Trophoblast cell (in vitro differentiated cells and primary cell): ENCODE results near the gene POLD2.

Experiments used
- DNase-seq, 2 donors: peaks; one replicate each; pipeline ENCODE4 v3.0.0-alpha.2; 2016
- H2AFZ ChIP-seq: 2 replicates; pipeline ENCODE4 v1.6.1; 2013; ENCODE audit warnings: low read length, moderate library complexity, mild to moderate bottlenecking; ENCODE audit not compliant: insufficient read depth, poor library complexity
- H2AK5ac ChIP-seq: 2 replicates; pipeline ENCODE4 v1.6.1; 2013; ENCODE audit warnings: mild to moderate bottlenecking, low read length
- H2BK120ac ChIP-seq: 2 replicates; pipeline ENCODE4 v1.6.1; 2013; ENCODE audit warnings: low read length, mild to moderate bottlenecking, moderate library complexity; ENCODE audit not compliant: insufficient read depth, poor library complexity
- H2BK12ac ChIP-seq: 2 replicates; pipeline ENCODE4 v1.6.1; 2013; ENCODE audit warnings: mild to moderate bottlenecking, low read length, moderate library complexity
- H2BK5ac ChIP-seq: 2 replicates; pipeline ENCODE4 v1.6.1; 2013; ENCODE audit warnings: low read length, low read depth, moderate library complexity, mild to moderate bottlenecking; ENCODE audit not compliant: poor library complexity
- H3K14ac ChIP-seq: 2 replicates; pipeline ENCODE4 v1.6.1; 2013; ENCODE audit warnings: mild to moderate bottlenecking, low read length
- H3K18ac ChIP-seq: 2 replicates; pipeline ENCODE4 v1.6.1; 2013; ENCODE audit warnings: mild to moderate bottlenecking, low read length
- H3K23ac ChIP-seq: 2 replicates; pipeline ENCODE4 v1.6.1; 2013; ENCODE audit warnings: low read length
- H3K27ac ChIP-seq: 2 replicates; pipeline ENCODE4 v1.5.1; 2013; ENCODE audit warnings: low read depth, mild to moderate bottlenecking, inconsistent platforms, low read length, moderate library complexity
- H3K27me3 ChIP-seq: 2 replicates; pipeline ENCODE4 v1.6.1; 2013; ENCODE audit warnings: inconsistent platforms, mild to moderate bottlenecking, low read length, moderate library complexity; ENCODE audit not compliant: insufficient read depth
- H3K36me3 ChIP-seq, 2 experiments: 1 replicate in 1 of 2; 2 replicates in 1 of 2; pipeline ENCODE4 v1.6.1; 2013; ENCODE audit warnings: low read length in 2 of 2, mild to moderate bottlenecking in 2 of 2, moderate library complexity in 1 of 2; ENCODE audit not compliant: insufficient read depth in 2 of 2, control insufficient read depth in 1 of 2
- H3K4ac ChIP-seq: 2 replicates; pipeline ENCODE4 v1.6.1; 2013; ENCODE audit warnings: low read depth, mild to moderate bottlenecking, low read length, moderate library complexity
- H3K4me1 ChIP-seq, 2 experiments: 1 replicate in 1 of 2; 2 replicates in 1 of 2; pipeline ENCODE4 v1.6.1; 2013; ENCODE audit warnings: low read length in 2 of 2, mild to moderate bottlenecking in 2 of 2, moderate library complexity in 1 of 2; ENCODE audit not compliant: insufficient read depth in 2 of 2, control insufficient read depth in 1 of 2
- H3K4me2 ChIP-seq: 2 replicates; pipeline ENCODE4 v1.6.1; 2013; ENCODE audit warnings: inconsistent platforms, mild to moderate bottlenecking, low read length, moderate library complexity
- H3K4me3 ChIP-seq: 2 replicates; pipeline ENCODE4 v1.5.1; 2013; ENCODE audit warnings: mild to moderate bottlenecking, low read depth, low read length, inconsistent platforms
- H3K79me1 ChIP-seq: one replicate; pipeline ENCODE4 v1.6.1; 2013; ENCODE audit warnings: low read length
- H3K79me2 ChIP-seq: 2 replicates; pipeline ENCODE4 v1.6.1; 2013; ENCODE audit warnings: low read length, mild to moderate bottlenecking; ENCODE audit not compliant: control insufficient read depth, insufficient read depth, poor library complexity
- H3K9ac ChIP-seq: 2 replicates; pipeline ENCODE4 v1.6.1; 2013; ENCODE audit warnings: mild to moderate bottlenecking, low read length
- H3K9me3 ChIP-seq: 2 replicates; pipeline ENCODE4 v1.6.1; 2013; ENCODE audit warnings: low read depth, mild to moderate bottlenecking, control low read depth, inconsistent platforms, low read length; ENCODE audit not compliant: insufficient read depth
- H4K12ac ChIP-seq: 2 replicates; pipeline ENCODE4 v1.6.1; 2013; ENCODE audit warnings: low read depth, mild to moderate bottlenecking, low read length, moderate library complexity
- H4K8ac ChIP-seq: 2 replicates; pipeline ENCODE4 v1.6.1; 2013; ENCODE audit warnings: low read depth, mild to moderate bottlenecking, low read length, moderate library complexity
- H4K91ac ChIP-seq: one replicate; pipeline ENCODE4 v1.6.1; 2013; ENCODE audit warnings: low read depth, mild to moderate bottlenecking, low read length, moderate library complexity
- WGBS: extraction: QIAGEN DNeasy Blood & Tissue Kit; methylation state at CpG from one replicate; pipeline ENCODE4 v1.1.7; 2013; ENCODE audit warnings: missing lambda C conversion rate; ENCODE audit not compliant: insufficient read length, insufficient coverage; ENCODE audit errors: extremely low coverage; 5-methylcytosine and 5-hydroxymethylcytosine counted together

POLD2 gene

DNA sequence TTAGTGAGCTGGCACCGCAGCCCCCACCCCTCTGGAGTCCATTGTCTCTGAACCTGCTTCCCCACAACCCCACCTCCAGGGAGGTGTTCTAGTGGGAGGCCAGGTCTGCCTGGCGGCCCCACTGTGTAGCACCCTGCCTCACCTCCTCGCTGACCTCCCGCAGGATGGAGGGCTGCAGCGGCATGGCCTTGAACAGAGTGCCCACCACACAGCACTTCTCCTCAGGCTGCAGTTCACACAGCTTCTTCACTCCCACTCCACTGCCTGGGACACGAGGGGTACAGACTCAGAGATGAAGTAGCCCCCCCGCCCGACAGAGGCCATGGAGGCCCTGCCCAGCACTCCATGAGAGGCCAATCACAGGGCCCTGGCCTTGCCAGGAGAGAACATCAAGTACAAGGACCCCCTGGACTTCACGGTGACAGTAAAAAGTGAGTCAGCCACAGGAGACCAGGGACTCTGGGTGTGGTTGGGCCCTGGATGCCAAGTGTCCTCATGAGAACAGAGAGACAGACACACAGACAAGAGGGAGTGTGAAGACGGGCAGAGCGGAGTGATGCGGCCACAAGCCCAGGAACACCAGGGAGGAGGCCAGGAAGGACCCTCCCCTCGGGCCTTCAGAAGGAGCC is 5.4 kb downstream of the POLD2 start:
- H3K4me2 ChIP-seq, result no peak overlapping the region
- H3K9me3 ChIP-seq, result no peaks in the 10 kb centered on the region
- DNase-seq, result no peak
- H4K12ac ChIP-seq, result no peak overlapping the region
- H4K91ac ChIP-seq, result no peak overlapping the region
- no peak overlapping the region for H3K27ac ChIP-seq
- H3K4me3 ChIP-seq, result no peak overlapping the region
- peaks cover 0 to 2% of the 10 kb centered on the region in 2 experiments for H3K4me1 ChIP-seq
- H3K9ac ChIP-seq, result no peak overlapping the region
- H3K23ac ChIP-seq, result no peak overlapping the region
- H2BK12ac ChIP-seq, result no peak overlapping the region
- no peak overlapping the region for H4K8ac ChIP-seq
- H2AFZ ChIP-seq, result no peak overlapping the region
- H2BK5ac ChIP-seq, result no peak overlapping the region
- H3K18ac ChIP-seq, result no peak overlapping the region
- no peak overlapping the region for H3K4ac ChIP-seq
- H2BK120ac ChIP-seq, result no peak overlapping the region
- H3K79me2 ChIP-seq, result no peaks in the 10 kb centered on the region
- no peaks in the 10 kb centered on the region for H3K79me1 ChIP-seq
- no CpG with 5 or more reads among the region's 13 CpGs for WGBS
- no peak overlapping the region for H3K14ac ChIP-seq
- no peak overlapping the region for H2AK5ac ChIP-seq
- peaks cover 68 to 72% of the 10 kb centered on the region in 2 experiments for H3K36me3 ChIP-seq
- no peaks in the 10 kb centered on the region for H3K27me3 ChIP-seq

GRCh38 chr7:44116789-44117666 is 6.3 kb downstream of the POLD2 start:
- Histone ChIP-seq H3K4me2 (no peak overlapping the region), H3K14ac (no peak overlapping the region), H3K79me2 (no peaks in the 10 kb centered on the region), H2BK12ac (no peak overlapping the region), H2BK120ac (no peak overlapping the region), H3K79me1 (no peaks in the 10 kb centered on the region), H3K36me3 (peaks cover 76 to 80% of the 10 kb centered on the region in 2 experiments), H3K27ac (no peak overlapping the region), H3K4me3 (no peak overlapping the region), H4K8ac (no peak overlapping the region), H2BK5ac (no peak overlapping the region), H3K27me3 (no peaks in the 10 kb centered on the region), H3K4me1 (no peaks in the 10 kb centered on the region), H4K12ac (no peak overlapping the region), H3K4ac (no peak overlapping the region), H2AK5ac (no peak overlapping the region), H3K18ac (no peak overlapping the region), H2AFZ (no peak overlapping the region), H4K91ac (no peak overlapping the region), H3K23ac (no peak overlapping the region), H3K9me3 (no peaks in the 10 kb centered on the region), H3K9ac (no peak overlapping the region)
- no peak for DNase-seq
- WGBS, result no CpG with 5 or more reads among the region's 25 CpGs

GRCh38 chr7:44116087-44116788 is 7.1 kb downstream of the POLD2 start:
- H3K4me3 ChIP-seq, result no peak overlapping the region

DNA sequence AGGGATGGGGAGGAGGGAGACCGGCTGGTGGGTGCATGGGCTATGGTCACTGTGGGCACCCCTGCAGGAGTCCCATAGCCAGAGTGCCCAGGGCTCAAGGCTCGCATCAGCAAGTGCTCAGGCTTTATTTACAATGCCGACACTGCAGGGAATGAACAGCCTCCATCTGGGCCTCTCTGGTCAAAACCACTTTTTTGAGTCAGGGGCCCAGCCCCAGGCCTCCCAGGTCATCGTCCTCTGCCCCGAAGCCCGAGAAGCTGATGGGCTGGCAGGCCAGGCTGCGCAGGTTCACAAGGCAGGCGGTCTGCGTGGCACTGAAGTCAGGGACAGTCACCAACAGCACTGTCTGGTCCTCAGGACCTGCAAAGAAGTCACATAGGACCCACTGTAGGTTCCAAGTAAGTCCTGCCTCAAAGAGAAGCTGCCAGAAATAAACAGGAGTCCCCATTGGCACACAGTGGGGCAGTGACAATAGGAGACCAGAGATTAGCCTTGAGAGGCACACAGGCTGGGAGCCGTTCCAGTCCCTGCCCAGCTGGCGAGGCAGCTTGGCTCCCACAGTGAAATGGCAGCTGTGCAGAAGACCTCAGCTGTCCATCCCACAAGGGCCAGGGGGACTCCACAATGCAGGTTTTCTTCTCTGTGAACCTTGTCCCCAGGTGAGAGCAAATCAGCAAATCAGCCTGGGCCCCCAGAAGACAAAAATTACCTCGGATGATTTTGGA is 8.6 kb downstream of the POLD2 start:
- Histone ChIP-seq H2AK5ac (no peak overlapping the region), H4K12ac (no peak overlapping the region), H3K4me1 (no peaks in the 10 kb centered on the region), H3K9ac (no peak overlapping the region), H3K79me1 (no peaks in the 10 kb centered on the region), H2AFZ (no peak overlapping the region), H3K14ac (no peak overlapping the region), H3K27ac (no peak overlapping the region), H3K36me3 (peaks cover 87 to 89% of the 10 kb centered on the region in 2 experiments), H2BK12ac (no peak overlapping the region), H4K8ac (no peak overlapping the region), H4K91ac (no peak overlapping the region), H2BK5ac (no peak overlapping the region), H3K9me3 (no peaks in the 10 kb centered on the region), H3K27me3 (no peaks in the 10 kb centered on the region), H3K4me2 (no peak overlapping the region), H3K23ac (no peak overlapping the region), H3K18ac (no peak overlapping the region), H3K79me2 (no peaks in the 10 kb centered on the region), H3K4ac (no peak overlapping the region), H3K4me3 (no peak overlapping the region), H2BK120ac (no peak overlapping the region)
- WGBS, result no CpG with 5 or more reads among the region's 12 CpGs
- DNase-seq, result no peak

More at GRCh38 chr7:44116087-44116788, 7.1 kb downstream of the POLD2 start:
- no CpG with 5 or more reads among the region's 17 CpGs for WGBS
- H2BK5ac ChIP-seq, result no peak overlapping the region
- H2BK120ac ChIP-seq, result no peak overlapping the region
- no peak overlapping the region for H3K18ac ChIP-seq
- no peak overlapping the region for H4K8ac ChIP-seq
- H4K91ac ChIP-seq, result no peak overlapping the region
- peaks cover 82% of the 10 kb centered on the region in 2 experiments for H3K36me3 ChIP-seq
- no peaks in the 10 kb centered on the region for H3K79me2 ChIP-seq
- H2AK5ac ChIP-seq, result no peak overlapping the region
- no peak overlapping the region for H3K27ac ChIP-seq
- no peak overlapping the region for H3K4ac ChIP-seq
- no peak overlapping the region for H4K12ac ChIP-seq
- no peak overlapping the region for H3K9ac ChIP-seq
- no peak overlapping the region for H3K23ac ChIP-seq
- no peak overlapping the region for H2BK12ac ChIP-seq
- H3K4me1 ChIP-seq, result no peaks in the 10 kb centered on the region
- H3K4me2 ChIP-seq, result no peak overlapping the region
- H2AFZ ChIP-seq, result no peak overlapping the region
- no peak for DNase-seq
- H3K27me3 ChIP-seq, result no peaks in the 10 kb centered on the region
- H3K14ac ChIP-seq, result no peak overlapping the region
- H3K9me3 ChIP-seq, result no peaks in the 10 kb centered on the region
- H3K79me1 ChIP-seq, result no peaks in the 10 kb centered on the region
